NCI-H748 (cell line): Measurements from ENCODE around the gene PTPRN2.
"Not testable (repeated sequence)": the region's sequence is repeated elsewhere in the genome, so short reads cannot be mapped to it uniquely, and the experiment has no call there.

Source experiments
- DNase-seq: peaks from one replicate; lab custom pipeline; 2025; ENCODE audit not compliant: unreplicated experiment; lab: John Stamatoyannopoulos, UW

The PTPRN2 gene

DNA sequence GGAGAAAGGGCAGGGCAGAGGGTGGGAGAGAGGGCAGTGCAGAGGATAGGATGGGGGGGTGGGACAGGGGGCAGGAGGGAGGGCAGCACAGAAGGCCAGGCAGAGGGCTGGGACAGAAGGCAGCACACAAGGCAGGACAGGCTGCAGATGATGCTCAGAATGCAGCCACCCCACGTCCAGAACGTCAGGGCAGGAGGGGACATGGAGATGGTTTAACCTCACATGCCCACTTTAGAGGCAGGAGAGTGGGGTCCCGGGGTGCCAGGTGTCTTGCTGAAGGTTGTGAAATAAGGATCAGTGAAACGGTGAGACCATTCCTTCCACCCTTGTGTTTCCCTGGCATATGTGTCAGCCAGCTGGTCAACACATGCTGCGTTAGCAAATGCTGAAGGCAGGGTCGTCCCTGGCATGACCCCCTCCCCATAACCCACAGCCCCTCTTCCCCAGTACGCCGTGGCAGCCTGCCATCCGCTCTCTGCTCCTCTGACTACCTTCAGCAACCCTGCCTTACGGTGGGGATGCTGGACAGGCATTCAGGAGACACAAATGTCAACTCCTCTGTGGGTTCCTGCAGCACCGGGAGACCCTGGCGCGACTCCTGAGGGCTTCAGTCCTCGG is 658.7 kb downstream of the PTPRN2 start:
- DNase-seq = no peak

DNA sequence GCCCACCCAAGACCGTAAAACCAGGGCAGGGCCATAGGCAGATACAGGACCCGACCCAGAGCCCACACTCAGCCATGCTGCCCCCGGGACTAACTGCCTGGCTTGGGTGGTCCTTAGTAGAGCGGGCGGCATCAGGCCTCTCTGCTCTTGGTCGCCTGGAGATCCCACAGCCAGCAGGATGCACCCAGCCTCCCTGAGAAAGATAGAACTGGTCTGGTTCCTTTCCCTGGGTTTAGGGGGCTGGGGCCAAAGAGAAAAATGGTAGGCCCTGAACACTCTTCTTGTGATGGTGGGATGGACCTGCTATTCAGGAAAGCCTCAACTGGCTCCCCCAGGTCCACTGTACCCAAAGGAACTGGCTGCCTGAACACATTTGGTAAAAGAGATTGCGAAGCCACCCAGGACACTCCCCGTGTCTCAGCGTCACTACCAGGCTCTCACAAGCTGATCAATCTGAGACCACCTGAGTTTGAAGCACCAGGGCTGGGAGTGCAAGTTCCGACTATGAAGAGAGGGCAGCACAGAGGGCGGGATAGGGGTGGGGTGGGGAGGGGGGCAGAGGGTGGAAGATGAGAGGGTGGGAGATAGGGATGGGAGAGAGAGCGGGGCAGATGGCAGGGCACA is 659.3 kb downstream of the PTPRN2 start:
- DNase-seq = no peak

DNA sequence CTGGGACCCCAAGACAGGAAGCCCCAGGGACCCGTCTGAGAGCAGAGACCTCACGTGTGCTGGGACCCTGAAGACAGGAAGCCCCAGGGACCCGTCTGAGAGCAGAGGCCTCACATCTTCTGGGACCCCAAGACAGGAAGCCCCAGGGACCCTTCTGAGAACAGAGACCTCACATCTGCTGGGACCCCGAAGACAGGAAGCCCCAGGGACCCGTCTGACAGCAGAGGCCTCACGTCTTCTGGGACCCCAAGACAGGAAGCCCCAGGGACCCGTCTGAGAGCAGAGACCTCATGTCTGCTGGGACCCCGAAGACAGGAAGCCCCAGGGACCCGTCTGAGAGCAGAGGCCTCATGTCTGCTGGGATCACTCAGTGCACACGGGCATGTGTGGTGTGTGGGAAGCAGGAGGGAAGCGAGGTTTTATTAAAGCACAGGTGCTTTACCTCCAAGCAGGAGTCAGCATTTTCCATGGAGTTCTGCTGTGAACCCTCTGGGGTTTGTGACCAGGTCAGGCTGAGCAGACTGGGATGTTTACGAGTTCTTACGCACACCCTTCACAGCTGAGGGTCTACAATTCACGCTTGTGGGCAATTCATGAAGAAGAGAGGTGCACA is 660.2 kb downstream of the PTPRN2 start:
- DNase-seq = no peak

DNA sequence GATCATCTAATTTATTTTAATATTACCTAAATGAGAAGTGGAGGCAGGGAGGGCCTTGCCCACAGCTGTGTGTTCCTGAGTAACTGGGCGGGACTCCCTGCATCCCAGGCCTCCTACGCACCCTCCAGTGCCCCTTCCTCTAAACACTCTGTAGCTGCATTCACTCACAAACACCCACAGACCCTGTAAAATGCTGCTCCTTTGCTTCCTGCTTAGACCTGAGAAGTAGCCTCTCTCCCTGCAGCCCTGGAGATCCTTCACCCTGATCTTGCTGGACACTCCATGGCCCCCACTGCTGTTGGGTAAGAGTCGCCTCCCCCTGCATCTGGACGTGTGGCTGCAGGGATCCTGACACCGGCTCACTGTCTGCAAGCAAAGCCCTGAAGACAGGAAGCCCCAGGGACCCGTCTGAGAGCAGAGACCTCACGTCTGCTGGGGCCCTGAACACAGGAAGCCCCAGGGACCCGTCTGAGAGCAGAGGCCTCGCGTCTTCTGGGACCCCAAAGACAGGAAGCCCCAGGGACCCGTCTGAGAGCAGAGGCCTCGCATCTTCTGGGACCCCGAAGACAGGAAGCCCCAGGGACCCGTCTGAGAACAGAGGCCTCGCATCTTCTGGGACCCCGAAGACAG is 661.0 kb downstream of the PTPRN2 start:
- no peak for DNase-seq

DNA sequence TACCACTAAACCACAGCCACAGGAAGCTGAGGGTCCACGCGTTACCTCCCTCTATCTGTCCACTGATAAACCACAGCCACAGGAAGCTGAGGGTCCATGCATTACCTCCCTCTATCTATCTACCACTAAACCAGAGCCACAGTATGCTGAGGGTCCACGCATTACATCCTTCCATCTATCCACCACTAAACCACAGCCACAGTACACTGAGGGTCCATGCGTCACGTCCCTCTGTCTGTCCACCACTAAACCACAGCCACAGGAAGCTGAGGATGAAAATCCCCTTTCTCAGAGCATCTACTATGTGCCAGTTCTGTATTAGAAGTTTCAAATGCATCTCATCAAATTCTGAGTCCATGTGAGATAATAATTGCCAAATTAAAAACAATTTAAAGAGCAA is 661.5 kb downstream of the PTPRN2 start:
- no peak for DNase-seq

DNA sequence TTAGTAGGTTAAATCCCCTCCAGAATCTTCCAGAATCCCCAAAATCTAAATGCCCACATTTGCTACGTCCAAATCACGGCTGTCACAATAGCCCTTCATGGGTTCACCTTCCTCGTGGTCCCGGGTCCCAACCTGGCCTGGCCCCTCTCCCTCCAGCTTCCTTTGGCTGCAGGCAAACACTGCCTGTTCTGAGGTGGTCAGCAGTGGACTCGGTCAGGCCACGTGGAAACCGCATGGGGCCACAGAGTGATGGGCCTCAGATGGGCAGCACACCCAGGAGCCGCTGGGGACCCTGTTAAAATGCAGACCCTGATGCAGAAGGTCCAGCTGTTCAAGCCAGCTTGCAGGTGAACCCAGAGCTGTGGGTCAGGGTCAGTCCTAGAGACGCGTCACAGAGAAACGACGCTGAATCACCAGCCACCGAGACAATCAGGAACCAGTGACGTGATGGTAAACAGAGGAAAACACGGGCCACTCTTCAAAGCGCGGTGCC is 662.2 kb downstream of the PTPRN2 start:
- no peak for DNase-seq

DNA sequence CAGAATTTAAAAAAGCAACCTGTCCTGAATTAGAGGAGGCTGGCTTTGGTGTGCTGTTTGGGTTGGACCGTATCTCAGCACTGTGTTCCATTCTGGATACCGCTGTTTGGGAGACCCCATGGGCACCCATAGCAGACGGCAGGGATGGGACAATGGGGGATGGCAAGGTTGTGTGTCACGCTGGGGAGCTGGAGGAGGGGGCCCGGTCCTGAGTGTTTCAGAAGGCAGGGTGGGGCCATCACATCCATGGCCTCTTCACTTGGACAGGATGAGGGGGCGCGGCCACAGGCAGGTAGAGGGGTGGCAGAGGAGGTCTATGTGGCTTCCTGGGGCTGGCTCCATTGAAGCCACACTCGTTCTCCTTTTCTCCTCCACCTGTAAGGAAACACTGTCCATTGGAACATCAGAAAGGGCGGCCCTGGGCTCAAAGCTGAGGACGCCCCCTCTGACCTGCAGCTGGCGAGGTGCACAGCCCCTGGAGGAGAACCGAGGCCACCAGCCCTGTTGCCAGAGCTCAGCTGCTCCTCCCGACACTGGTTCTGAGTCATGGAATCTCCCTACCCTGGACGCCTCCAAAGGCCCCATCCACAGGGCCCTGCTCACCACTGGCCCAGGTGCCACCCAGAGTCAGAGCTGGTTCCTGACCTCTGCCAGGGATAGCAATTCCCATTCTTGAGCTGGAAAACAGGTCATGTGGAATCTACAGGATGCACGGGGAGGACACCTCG is 663.6 kb downstream of the PTPRN2 start:
- DNase-seq = no peak

DNA sequence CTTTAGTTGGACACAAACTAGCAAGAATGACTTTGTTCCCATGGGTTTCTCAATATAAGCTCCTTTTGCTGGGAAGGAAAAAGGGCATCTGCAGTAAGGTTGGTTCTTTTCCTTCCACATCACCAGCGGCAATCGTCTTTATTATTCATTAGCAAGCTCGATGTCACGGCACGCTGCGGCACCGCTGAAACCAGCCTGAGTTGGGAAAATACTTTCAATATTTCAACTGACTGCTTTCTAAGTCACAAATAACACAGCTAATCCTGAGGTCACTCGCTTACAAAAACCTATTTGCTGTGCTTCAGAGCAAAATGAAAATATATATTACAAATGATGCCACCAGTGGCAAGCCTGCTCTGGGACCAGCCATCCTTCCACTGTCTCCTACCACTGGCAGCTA is 665.0 kb downstream of the PTPRN2 start:
- DNase-seq = no peak

DNA sequence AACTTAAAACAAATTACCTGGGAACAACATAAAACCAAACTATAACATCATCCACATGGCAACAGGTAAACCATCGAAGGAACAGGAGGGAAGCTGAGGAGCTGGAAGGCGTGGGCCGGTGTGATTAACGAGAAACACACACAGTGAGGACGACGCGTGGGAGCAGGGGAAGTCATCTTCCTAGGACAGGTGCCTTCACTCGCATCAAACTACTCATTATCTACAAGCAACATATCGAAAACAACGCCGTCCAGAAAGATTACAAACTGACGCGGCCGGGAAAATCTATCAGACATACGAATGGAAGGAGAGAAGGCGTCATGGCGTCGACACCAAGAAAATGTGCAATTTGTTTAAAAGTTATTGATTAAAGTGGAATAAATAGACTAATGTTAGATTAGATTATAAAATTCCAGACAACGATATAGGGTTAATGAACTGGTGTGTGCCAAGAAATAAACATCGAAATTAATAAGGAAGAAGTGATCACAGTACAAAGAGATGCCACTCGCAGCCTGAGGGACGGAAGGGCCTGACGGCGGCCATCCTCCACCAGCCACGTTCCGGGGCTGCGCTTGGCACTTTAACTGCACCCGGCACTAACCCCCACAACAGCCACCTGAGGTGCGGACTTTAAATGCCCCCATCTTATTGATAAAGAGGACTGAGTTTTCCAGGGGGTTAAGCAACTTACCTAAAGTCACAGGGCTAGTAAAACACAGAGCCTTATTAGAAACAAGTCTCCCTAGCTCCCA is 669.1 kb downstream of the PTPRN2 start:
- no peak for DNase-seq

DNA sequence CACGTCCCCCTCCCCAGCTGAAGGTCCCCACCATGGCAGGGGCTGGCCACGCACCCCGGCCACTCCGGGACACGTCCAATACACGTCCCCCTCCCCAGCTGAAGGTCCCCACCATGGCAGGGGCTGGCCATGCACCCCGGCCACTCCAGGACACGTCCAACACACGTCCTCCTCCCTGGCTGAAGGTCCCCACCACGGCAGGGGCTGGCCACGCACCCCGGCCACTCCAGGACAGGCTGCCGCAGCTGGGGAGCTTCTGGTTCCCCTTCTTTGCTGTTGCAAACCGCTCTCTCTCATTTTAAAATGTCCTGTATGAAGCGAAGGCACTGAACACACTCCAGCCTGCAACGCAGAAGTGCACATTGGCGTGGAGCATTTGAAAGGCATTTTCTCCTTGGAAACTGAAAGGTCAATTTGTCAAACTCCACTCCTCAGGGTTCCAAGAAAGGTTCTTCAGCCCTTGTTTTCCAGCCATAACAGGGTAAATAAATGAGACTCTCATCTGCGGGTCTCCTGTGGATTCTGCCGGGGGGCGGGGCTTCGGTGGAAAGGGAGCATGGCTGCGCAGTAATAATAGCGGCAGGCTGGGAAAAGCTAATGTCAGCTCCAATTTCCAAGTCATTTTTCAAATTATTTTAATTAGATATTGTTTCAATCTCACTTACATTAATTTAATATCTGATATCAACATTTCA is 670.5 kb downstream of the PTPRN2 start:
- DNase-seq = no peak

DNA sequence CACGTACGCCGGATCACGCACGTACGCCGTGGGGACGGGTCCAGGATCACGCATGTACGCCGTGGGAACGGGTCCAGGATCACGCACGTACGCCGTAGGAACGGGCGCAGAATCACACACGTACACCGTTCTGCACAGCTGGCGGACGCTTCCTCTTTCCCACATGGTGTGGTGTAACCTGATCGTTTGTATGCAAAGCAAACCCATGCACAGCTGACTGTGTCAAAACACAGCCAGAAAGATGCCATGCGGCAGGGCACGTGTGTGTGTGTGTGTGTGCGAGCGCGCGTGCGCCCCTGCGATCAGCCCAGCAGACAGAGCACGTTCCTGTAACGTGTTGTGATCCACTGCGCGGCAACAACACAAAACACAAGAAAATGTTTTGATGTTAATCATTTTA is 677.2 kb downstream of the PTPRN2 start:
- no peak for DNase-seq

DNA sequence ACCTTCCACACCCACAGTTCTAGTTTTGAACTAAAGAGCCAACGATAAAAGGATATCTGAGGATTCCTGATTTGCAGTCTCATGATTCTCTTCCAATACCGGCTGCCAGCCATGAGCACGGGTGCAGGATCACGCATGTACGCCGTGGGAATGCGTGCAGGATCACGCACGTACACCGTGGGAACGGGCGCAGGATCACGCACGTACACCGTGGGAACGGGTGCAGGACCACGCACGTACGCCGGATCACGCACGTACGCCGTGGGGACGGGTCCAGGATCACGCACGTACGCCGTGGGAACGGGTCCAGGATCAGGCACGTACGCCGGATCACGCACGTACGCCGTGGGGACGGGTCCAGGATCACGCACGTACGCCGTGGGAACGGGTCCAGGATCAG is 677.6 kb downstream of the PTPRN2 start:
- not testable (repeated sequence) for DNase-seq

DNA sequence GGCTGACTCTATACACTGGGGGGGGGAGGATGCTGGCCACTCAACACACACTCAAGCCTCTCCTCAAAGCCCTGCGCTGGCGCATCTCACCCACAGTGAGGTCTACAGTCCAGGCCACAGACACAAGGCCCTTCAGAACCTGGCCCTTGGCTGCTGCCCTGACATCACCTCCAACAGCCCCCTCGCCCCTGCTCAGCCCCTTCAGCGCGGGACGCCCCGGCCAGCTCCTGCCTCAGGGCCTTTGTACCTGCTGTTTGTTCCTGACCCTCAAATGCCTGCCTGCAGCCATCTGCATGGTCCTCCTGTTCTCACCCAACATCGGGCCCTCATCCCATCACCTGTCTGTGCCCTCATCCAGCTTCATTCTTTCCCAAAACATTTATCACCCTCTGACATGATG is 678.3 kb downstream of the PTPRN2 start:
- DNase-seq = no peak

DNA sequence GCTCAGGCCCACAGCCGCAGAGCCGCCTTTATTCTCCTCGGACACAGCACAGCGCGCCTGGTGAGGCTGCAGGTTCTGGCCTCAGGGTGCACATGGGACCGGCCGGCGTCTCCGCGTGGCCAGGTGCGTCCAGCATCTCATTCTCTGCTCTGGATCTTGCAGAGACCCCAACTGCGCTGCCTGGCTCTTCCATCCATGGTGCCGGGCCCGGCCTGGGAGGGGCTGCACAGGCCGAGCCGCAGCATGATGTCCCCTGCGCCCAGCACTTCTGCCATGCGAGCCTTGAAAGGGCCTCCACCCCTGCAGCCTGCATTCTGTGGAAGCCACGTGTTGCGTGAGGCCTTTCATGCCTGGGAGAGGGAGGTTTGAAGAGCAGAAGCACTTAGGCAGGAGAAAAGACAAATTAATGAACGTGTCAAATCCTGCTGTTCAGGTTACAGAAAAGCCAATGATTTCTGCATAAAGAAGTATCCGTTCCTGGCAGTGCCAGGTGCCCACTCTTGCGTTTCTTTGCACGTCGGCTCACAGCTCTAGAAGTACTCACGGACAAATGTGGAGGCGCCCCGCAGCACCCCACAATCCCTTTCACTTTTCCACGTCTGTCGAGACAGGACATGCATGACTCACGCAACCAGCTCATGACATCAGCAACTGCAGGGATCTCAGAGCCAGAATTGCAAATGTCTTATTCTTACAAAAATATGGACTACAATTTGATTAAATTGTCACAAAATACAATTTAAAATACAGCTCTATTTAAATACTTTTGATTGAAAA is 679.4 kb downstream of the PTPRN2 start:
- no peak for DNase-seq

DNA sequence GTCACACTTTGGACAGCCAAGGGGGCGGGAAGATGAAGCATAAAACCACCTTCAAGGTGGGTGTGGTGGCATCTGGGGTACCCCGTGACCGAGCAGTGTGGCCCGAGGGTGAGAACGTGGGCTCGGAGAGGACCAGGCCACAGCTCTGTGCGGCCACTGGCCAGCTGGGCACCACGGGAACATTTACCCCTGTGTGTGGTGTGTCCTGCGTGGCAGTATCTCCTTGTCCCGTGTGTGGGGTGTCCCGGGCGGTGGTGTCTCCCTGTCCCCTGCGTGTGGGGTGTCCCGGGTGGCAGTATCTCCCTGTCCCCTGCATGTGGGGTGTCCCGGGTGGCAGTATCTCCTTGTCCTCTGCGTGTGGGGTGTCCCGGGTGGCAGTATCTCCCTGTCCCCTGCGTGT is 680.5 kb downstream of the PTPRN2 start:
- DNase-seq = no peak

DNA sequence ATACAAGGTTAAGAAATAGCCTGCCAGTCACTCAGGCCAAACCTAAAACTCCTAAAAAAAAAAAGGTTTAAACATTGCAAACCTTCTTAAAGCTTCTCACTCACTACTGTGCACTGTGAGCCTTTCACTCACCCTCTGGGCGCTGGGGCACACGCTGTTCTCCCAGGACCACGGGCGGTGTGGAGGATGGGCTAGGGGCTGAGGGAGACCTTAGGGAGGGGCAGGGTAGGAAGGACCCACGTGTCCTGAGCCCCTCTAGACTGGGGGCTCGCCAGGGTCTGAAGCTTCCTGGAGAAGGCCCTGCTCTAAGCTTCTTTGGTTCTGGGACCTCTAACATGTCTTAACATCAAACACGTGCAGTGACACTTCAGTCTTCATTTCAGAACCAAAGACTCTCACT is 681.0 kb downstream of the PTPRN2 start:
- DNase-seq = no peak

DNA sequence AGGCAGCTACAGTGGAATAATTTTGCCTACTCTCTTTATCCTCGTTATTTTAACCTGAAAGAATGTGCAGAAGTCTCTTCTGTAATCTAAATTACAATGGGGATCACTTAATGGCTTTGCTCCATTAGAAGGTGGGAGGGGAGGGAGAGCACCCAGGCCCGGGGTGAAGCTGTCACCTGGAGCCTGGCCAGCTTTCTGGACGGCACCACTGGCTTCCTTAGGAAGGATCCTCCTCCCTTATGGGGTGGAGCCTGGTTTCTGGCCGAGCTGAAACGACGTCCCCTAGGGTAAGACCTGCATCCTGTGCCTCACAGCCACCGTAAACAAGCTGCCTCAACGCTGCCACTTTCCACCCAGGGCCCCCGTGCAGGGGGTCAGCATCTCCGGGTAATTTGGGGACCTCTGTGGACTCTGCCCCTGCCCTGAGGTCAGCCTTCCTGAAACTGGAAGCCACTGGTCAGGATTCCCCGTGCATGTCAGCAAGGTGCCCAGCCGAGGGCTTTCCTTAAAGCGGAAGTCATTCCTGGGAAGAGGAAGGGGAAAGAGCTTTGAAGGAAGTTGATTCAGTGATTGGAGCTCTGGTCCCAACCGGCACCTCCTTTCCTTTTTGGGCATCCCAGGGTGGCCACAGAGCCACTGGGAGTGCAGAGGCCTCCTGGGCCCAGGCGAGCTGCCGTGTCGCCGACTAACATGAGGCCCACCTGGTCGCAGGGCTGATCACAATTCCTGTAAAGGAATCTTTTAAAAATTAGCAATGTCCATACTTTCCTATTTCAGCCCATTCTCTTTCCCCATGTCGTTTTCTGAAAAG is 681.8 kb downstream of the PTPRN2 start:
- DNase-seq = peak; percentile 25

DNA sequence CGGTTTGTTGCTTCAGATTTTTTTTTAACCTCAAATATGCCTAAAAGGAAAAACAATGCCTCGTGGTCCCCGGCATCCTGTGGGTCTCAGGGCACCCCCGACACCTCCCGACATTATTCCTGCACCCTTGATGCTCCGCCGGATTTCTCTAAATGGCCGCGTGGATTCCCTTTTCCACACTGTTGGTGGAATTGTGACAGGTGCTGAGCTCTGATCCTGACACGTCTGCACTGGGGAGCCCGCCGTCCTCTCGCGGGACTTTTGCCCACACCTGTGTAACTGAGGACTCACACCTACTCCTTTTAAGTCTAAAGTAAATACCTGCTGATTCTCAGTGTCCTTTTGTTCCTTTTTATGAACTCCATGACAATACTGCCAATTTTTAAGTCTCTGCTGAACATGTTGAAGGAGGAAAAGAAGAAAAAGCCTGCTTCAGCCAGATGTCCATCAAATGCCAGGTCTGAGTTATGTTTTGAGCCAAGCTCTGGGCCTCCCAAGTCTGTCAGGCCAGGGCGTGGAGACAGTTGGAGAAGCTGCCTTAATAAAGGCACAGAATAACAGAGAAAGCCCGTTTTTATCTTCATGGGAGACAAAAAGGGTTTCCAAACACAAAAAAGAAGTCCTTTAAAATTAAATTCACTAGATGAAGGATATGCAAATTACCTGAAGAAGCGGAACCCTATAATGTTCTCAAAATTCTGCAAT is 682.6 kb downstream of the PTPRN2 start:
- DNase-seq = no peak
